Ureter (tissue), 1 donor: ENCODE results near the gene LSAMP. TPM values are rescaled to one million over a fixed set of nuclear protein-coding genes. Genes with fewer than 3 reads are reported as not detected.

Source experiments
- DNase-seq: peaks from one replicate; pipeline ENCODE4 v3.0.0-alpha.2; 2020; ENCODE audit warnings: low spot score
- total RNA-seq: library from RNA; stranded (reverse); gene quantifications from one replicate; pipeline ENCODE4 v1.2.4, GENCODE V29; 2023
- donor health status: DM: yes; HTN: yes; CAD: no.

The LSAMP gene
- total RNA-seq, 1 donor from 2014 or later: 7.3 TPM

DNA sequence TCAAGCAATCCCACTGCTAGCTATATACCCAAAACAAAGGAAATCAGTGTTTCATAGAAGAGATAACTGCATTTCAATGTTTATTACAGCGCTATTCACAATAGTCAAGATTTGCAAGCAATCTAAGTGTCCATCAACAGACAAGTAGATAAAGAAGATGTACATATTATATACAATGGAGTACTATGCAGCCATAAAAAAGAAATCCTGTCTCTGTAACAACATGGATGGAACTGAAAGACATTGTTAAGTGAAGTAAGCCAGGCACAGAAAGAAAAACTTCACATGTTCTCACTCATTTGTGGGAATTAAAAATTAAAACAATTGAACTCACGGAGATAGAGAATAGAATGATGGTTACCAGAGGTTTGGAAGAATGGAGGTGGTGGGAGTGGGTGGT lies 89.2 kb downstream of the LSAMP start:
- no peak for DNase-seq

DNA sequence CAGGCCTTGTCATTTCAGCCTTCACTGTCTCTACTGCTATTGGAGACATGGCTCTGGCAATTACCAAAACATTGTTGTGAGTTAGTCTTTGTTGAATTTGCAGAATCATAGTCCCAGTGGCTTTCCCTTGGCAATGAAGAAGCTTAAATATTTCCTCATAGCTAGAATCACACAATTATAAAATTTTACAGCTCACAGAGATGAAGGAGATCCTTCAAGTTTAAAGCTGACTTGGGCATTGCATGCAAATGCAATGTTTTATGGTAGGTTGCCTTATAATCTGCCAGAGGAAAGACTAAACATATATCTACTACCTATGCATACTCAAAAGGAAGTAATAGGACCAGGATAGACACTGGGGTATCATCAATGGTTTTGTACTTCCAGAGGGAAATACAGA lies 90.9 kb downstream of the LSAMP start:
- no peak for DNase-seq

DNA sequence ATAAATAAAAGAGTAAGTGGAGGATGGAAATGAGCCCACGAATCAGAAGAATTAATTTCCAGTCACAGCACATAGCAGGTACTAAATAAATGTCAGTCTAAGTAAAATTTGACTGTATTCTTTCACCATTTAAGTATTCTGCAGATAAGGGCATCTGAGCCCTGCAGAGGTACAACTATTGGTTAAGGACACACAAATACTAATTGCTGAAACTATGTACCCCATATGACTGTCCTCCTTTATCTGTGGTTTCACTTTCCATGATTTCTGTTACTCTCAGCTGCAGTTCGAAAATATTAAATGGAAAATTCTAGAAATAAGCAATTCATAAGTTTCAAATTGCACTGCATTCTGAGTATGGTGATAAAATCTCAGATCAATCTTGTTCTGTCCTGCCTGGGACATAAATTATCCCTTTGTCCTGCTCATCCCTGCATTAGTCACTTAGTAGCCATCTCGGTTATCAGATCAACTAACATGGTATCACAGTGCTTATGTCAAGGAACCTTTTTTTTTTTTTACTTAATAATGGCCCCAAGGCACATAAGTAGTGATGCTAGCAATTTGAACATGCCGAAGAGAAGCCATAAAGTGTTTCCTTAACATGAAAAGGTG lies 95.1 kb downstream of the LSAMP start:
- no peak for DNase-seq

DNA sequence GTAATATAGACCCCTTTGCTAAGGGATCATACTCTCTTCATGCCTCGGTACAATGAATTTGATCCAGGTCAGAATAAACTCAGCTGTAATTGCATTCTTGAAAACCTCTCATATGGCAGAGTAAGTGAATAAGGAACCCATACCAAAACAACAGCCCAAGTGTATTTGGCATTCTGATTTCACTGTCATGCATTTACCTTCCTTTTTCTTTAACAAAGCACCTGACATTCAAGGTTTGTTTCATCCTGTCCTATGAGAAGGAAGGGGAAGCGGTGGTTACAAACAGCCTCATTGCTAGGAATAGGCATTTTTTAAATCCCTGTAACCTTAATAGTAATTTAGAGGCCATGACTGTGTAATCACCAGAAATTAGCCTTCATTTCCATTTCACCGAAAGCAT lies 97.1 kb downstream of the LSAMP start:
- no peak for DNase-seq

DNA sequence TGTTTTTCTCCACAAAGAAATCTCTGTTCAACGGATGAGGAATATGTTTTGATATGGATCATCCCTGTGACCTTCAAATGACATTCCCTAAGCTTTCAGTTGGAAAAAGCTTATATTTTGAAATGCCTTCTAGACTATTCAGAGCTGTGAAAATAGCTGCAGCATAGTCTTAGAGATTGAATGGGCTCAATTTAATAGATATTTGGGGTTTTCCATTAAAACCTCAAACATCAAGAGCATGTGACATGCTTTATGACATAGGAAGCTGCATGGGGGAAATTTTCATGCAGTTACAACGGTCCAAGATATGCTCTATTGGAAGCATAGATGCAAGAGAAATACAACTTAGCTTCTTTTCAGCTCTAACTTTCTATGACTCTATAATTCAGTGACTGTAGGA lies 102.8 kb downstream of the LSAMP start:
- no peak for DNase-seq

DNA sequence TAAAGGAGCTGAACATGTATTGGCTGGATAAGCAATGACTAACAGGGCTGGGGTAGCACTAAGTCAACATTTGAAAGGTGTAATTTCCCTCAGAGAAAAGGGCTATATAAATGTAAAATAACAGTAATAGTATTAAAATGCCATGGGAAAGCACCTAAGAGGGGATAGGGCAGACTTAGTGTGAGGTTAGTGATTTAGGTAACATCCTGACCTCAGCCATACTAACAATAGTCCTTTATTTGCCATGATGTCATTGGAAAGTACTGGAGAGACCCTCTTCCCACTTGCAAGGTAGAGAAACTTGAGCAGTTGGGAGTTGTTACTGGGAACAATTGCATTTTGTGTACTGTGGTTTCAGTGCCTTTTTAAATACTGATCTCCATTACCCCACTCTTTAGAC lies 103.4 kb downstream of the LSAMP start:
- no peak for DNase-seq

DNA sequence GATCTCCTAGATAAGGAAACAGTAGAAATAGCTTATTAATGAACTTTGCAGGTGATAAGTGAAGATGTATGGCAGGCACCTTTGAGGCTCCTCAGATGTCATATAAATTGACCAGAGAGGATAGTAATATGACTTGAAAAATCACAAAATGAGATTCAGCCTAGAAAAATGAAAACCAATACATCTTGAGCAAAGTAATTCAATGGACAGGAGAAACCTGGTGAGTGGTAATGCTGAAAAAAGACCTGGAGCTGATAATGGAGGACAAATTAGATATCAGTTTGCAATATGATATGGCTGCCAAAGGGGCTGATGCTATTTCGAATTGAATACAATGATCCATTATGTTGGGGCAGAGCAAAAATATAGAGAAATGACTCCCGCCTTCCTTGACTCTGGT lies 103.9 kb downstream of the LSAMP start:
- no peak for DNase-seq

DNA sequence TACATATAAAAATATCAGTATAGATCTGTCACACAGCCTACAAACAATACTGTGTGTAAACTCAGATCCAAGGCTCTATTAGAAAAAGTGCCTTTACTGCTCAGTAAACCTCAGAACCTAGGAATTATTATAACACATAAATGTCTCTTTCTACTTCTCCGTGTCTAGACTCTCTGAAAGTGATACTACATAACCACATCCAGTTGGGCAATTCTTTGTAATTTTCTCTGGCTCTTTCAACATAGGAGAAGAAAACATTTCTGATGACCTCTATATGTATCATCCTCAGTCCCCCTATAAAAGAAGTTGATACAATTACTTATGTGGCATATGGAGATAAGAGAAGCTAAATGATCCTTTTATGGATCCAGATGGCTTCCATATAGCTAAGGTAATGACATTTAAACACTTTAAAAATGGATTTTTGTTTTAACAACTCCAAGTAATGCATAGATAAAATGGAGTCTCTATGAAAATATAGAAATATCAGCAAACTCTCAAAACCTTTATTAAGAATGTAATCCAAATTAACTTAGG lies 104.5 kb downstream of the LSAMP start:
- no peak for DNase-seq

DNA sequence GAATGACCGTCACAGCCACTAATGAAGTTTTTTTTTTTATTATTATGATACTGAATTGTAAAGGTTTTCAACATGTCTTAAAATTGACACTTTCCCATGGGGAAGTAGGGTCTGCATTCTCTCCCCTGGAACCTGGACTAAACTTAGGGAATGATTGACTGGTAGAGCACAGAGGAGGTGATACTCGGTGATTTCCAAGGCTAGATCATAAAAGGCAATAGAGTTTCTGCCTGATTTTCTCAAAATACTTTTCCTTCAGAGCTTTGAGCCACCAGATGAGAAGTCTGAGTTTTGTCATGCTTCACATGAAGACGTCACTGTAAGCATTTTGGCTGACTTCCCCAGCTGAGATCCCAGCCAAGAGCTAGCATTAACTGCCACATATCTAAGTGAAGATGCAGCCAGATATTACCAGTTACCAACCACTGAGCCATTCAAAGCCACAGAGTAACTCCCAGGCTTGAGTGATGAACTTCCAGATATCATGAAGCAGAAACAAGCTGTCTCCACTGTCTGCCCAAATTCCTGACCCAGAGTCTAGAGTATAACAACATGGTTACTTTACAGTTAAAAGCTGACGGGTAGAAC lies 105.8 kb downstream of the LSAMP start:
- DNase-seq: no peak

DNA sequence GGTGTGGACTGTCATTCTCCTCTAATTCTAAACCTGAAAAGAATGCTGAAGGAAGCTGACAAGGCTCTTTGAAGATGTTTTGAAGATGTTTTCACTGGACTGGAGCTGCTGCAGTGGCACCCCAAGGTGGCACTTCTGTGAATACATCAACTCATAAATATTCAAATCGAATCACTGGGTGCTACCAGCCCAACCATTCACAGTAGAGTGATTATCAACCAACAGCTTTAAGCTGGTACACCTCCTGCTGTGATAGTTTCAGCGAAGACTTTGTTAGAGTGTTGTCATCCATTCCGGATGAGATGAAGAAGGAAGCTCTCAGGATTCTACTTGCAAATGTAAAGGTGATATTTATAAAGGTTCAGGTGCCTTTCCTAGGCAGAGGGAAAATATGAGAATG lies 106.6 kb downstream of the LSAMP start:
- DNase-seq: no peak

DNA sequence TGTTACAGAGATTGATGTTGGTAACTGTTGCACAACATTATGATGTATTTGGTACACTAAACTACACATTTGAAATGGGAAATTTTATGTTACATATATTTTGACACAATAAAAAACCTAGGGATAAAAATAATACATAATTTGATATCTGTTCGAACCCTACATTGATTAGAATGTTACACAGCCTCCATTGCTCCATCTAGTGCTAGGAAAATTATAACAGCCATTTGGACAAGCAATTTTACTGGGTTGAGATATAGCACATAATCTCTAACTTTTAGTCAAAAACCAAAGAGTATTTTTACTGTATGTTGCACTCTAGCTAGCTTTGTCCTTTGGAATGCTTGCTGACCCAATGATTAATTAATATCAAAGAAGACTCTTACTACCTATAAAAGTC lies 108.1 kb downstream of the LSAMP start:
- no peak for DNase-seq

DNA sequence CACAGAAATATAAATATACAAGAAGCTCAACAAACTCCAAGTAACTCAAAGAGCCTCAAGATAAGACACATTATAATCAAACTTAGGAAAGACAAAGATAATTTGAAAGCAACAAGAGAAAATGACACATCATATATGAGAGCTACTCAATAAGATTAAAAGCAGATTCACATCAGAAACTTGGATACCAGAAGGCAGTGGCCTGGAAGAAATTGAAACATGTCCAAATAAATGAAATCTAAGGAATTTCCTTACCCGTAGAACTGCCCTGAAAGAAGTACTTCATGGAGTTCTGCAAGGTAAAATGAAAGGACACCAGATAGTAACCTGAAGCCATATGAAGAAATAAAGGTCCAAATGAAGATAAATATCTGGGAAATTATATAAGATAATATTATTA lies 113.9 kb downstream of the LSAMP start:
- DNase-seq: no peak

DNA sequence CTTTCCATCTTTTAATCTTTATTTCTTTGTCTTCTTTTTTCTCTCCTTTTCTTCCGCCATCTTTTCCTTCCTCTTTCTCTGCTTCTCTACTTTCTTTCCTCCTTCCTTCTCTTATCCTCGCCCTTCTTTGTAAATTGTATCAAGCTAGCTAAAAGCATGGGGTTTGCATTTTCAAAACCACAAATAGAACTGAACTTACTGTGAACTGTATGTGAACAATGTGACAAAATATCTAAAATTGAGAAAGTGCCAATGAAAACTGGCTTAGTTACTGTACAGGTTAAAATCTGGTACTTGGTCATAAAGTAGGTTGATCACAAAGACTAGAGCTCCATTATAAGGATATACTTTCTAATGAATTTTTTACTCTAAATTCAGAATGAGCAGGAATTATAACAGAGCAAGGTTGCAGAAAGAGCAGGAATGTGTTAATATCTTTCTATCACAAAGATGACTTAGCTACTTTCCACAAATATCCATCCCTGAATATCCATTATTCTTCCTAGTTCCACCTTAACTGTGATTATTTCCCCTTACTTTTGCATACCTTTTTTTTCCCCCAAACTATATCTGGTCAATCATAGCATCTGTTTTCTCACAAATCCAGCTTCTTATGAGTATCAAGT lies 122.4 kb downstream of the LSAMP start:
- no peak for DNase-seq

DNA sequence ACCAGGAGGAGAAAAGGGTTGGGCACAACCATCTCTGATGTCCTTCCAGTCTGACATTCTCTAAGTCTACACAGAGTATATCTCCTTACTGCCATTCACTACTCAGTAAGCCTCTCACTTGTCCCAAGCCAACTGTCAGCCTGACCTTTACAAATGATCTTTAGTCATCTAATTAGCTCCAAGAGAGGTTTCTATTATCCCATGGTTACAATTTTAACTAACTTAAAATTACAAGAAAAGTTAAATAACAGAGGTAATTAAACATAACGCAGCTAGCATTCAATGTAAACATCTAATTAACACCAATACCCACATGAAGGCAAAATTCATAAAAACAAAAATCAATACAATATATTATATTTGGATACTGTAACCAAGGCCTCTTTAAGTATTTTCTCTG lies 126.9 kb downstream of the LSAMP start:
- no peak for DNase-seq

DNA sequence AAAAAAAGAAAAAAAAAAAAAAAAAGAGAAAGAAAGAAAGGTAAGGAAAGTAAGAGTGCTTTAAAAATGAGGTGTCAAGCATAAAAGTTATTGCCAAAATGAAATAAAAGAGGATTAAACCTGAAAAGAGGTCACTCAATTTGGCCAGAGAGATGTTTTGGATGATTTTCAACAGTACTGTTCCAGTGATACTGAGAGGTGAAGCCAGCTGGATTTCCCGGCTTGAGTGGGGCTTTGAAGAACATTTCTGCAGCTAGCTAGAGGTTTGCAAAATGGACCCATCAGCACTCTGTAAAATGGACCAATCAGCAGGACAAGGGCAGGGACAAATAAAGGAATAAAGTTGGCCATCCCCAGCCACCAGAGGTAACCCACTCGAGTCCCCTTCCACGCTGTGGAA lies 128.5 kb downstream of the LSAMP start:
- no peak for DNase-seq

DNA sequence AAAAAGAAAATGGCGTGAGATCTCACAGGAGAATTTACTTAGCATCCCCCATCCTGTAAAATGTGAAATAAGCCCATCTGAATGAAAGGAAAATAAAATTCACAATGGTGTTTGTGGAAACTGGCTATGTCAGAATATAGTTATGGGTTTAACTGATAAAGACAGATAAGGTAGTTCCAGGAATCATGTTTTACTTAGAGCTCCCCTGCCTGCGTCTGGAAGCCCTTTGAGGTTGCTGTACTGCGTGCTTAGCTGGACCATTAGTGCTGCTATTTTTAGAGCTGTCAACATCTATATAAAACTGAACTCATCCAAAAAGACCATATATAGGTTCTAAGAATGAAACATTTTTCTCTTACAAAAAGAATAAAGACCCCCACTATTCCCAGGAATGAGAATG lies 130.8 kb downstream of the LSAMP start:
- DNase-seq: no peak

DNA sequence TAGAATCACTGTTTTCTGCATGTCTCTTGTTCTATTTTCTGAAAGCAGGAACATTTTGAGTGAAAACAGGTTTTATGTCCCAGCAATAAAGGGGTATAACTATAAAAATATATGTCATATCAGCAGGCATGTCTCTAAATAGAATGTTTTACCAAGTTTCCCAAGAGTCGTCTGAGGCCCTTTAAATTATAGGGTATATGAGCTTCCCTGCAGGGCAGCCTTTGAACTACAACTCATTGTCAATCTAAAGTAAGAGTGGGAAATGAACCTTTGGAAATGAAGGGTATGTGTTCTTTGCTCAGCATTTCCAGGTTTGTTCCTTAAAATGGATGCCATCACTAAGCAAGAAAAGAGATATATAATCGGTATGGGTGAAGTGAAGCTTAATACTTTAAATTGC lies 138.6 kb downstream of the LSAMP start:
- DNase-seq: no peak

DNA sequence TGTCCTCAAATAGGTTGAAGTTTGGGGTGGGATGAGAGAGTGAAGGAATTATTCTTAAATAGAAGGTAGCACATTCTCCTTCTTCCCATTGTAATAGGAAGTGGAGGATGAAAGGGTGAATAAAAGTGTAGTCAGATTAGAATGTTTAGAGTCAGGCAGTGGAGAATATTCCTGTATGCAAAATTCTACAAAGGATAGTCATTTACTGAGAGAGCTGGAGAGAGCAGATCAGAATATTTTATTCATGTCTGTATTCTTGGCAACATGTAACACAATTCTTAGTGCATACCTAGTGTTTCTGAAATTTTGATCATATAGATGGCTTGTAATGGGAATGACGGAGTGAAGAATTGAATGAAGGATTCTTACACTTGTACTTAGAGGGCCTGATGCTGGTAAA lies 139.1 kb downstream of the LSAMP start:
- no peak for DNase-seq

DNA sequence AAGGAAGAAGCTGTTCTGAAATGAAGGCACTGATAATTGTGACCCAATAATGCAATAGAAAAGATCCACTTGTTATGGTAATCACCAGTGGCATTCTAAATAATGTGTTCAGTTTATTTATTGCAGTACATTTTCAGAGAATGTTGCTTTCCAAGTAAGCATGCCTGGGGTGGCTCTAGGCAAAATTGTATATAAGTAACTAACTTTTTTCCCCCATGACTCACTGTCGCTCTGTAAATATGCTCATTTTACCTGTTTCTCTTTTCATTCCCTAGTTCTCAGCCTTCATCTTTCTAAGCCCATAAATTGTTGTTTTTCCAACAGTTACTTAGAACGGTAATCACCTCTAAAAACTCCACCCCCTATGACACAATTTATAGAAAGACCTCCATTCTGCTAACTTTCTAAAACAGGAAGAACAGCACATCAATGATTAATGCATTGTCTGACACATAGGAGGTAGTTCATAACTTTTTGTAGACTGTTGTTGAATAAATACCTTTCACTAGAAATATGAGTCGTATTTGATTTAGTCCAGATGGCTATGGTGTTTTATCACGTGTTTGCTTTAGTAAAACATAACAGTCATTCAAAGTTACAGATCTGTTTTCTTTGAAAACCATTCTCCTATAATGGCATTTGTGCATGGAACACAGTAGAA lies 143.1 kb downstream of the LSAMP start:
- no peak for DNase-seq

DNA sequence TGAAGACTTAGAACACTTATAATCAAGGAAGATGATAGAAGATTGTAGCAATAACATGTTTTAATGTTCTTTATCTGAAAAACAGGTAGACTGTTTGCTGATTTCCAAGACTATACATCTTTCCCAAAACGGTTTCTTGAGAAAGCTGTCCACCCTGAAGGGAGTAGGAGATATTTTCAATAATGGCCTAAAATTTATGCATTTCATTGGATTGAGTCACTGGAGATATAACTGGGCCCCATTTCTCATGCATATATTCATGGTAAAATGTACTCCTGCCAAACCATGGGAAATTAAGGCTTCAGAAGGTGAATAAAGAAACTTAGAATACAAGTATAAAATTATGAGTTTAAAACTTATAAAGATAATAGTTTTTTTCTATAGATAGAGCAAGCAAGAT lies 143.9 kb downstream of the LSAMP start:
- DNase-seq: no peak

DNA sequence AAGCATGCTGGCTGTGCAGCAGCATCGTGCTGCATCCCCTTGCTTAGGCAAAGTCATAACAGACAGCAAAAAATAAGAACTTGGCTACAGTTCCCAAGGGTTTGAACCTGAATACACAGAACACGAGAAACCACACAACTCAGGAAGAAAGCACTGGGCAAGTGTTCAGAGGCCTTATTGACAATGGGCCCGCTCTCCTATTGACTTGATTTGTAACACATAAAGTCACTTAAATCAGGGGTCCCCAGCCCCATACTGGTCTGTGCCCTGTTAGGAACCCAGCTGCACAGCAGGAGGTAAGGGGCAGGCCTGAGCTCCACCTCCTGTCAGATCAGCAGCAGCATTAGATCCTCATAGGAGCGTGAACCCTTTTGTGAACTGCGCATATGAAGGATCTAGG lies 145.1 kb downstream of the LSAMP start:
- no peak for DNase-seq

DNA sequence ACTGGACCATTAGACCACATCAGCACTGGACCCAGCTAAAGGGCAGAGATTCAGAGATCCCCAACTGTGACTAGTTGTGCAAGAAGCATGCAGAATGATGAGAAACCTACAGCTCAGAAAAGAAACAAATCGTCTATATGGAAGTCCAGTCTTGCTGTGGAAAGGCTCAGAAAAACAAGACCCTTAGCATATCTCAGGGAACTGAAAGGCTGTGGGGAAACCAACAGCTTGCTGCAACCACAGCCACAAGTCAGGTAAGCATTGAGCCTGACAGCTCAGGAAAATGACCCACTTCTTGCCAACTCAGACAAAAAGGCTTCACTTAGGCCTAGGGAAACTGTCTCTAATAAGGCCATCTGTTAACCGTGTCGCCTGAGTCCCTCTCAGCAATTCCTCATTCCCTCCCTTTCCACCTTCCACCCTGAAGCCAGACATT lies 145.6 kb downstream of the LSAMP start:
- no peak for DNase-seq

DNA sequence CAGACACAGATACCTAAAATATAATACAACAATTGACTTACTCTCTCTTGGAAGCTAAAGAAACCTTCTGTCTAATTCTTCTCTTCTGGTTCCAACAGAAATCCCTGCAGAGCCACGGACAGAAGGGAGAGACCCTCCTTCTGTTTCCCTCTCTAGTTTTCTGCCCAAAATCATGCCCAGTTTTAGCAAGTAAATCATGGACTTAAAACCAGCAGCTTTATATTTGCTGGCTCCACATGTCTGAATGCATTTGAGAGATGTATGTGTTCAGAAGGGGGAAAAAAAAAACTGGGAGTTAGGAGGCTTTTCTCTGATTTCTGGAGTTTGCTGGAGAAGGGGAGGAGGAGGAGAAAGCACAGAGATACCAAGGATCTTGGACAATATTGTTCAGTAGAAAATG lies 147.1 kb downstream of the LSAMP start:
- DNase-seq: no peak
